Endothelial cell of umbilical vein (primary cell): Measurements from ENCODE around the gene TRIM61. TPM values are rescaled to one million over a fixed set of nuclear protein-coding genes. Genes with fewer than 3 reads are reported as not detected.

Source experiments
- BruUV-seq: library from RNA; stranded (reverse); fragments of 400-500 nt; replicated peaks from 2 replicates; lab custom pipeline; 2021; lab: Mats Ljungman, UMichigan
- CTCF ChIA-PET: fragments of 300-600, 350-600 bp; sonication (Branson Sonifier 250); formaldehyde crosslinking; loops from one replicate; lab custom pipeline; 2021; ENCODE audit warnings: antibody characterized with exemption, inconsistent platforms; lab: Charles Lee
- POLR2A ChIA-PET: fragments of 300-600, 350-600 bp; sonication (Branson Sonifier 250); formaldehyde crosslinking; loops from one replicate; lab custom pipeline; 2021; ENCODE audit warnings: antibody characterized with exemption, inconsistent platforms; lab: Charles Lee
- DNase-seq: peaks from one replicate; pipeline ENCODE4 v3.0.0-alpha.2; 2011; ENCODE audit warnings: low read depth, low spot score
- FAIRE-seq: peaks from 2 replicates; lab custom pipeline; 2011; peaks lifted over from hg19 to GRCh38; lab: Jason Lieb, UNC
- H2AFZ ChIP-seq: 2 replicates; pipeline ENCODE4 v1.6.0; 2012; ENCODE audit warnings: low read depth, low read length, control low read depth, inconsistent platforms
- H3K27ac ChIP-seq: 2 replicates; pipeline ENCODE4 v1.5.1; 2011; ENCODE audit warnings: low read depth, mild to moderate bottlenecking, control low read depth, low read length, moderate library complexity; ENCODE audit not compliant: insufficient read depth
- H3K27me3 ChIP-seq, 2 experiments: 2 replicates each; pipeline versions ENCODE4 v1.6.0 to v1.6.1; 2011; ENCODE audit warnings: low read length in 2 of 2, mixed read lengths in 1 of 2; ENCODE audit not compliant: control insufficient read depth in 2 of 2, insufficient read depth in 2 of 2
- H3K36me3 ChIP-seq, 2 experiments: 2 replicates in 1 of 2; 3 replicates in 1 of 2; pipeline ENCODE4 v1.5.1; 2011; ENCODE audit warnings: low read length in 2 of 2, mild to moderate bottlenecking in 1 of 2, moderate library complexity in 1 of 2; ENCODE audit not compliant: control insufficient read depth in 2 of 2, insufficient read depth in 2 of 2; ENCODE audit errors: extremely low read depth in 1 of 2
- H3K4me1 ChIP-seq: 3 replicates; pipeline ENCODE4 v1.5.1; 2011; ENCODE audit warnings: mild to moderate bottlenecking, low read length; ENCODE audit not compliant: control insufficient read depth, insufficient read depth; ENCODE audit errors: extremely low read depth
- H3K4me2 ChIP-seq: 2 replicates; pipeline ENCODE4 v1.6.1; 2011; ENCODE audit warnings: low read length, control low read depth, mixed read lengths; ENCODE audit not compliant: insufficient read depth
- H3K4me3 ChIP-seq, 3 experiments: fragments of 200-600 bp in 1 of 3; sonication (generic), shearing (Covaris generic) in 1 of 3; replicated peaks in 1 of 3; 2 replicates each; pipeline ENCODE4 v1.5.1; 2011 to 2016; ENCODE audit warnings: control low read depth in 3 of 3, low read length in 3 of 3, mild to moderate bottlenecking in 2 of 3, inconsistent platforms in 1 of 3, low read depth in 1 of 3, moderate library complexity in 1 of 3; ENCODE audit not compliant: insufficient read depth in 1 of 3
- H3K79me2 ChIP-seq: 2 replicates; pipeline ENCODE4 v1.6.0; 2012; ENCODE audit warnings: low read length, inconsistent platforms; ENCODE audit not compliant: control insufficient read depth, insufficient read depth
- H3K9ac ChIP-seq: replicated peaks from 2 replicates; pipeline ENCODE3; 2011; ENCODE audit warnings: low read length, control low read depth; ENCODE audit not compliant: insufficient read depth; ENCODE audit errors: extremely low read depth
- H3K9me1 ChIP-seq: replicated peaks from 3 replicates; pipeline ENCODE4 v1.6.0; 2011; ENCODE audit warnings: mild to moderate bottlenecking, low read length; ENCODE audit not compliant: control insufficient read depth, insufficient read depth; ENCODE audit errors: extremely low read depth
- H3K9me3 ChIP-seq: replicated peaks from 2 replicates; pipeline ENCODE4 v1.5.1; 2012; ENCODE audit warnings: low read length, inconsistent platforms; ENCODE audit not compliant: control insufficient read depth, insufficient read depth
- H4K20me1 ChIP-seq: replicated peaks from 2 replicates; pipeline ENCODE3; 2011; ENCODE audit warnings: mild to moderate bottlenecking, low read length; ENCODE audit not compliant: control insufficient read depth, insufficient read depth; ENCODE audit errors: extremely low read depth
- EZH2 ChIP-seq: IDR thresholded peaks from 2 replicates; pipeline ENCODE4 v1.6.1; 2012; ENCODE audit warnings: borderline replicate concordance, low read depth, mild to moderate bottlenecking, moderate library complexity, low read length, inconsistent platforms; ENCODE audit not compliant: severe bottlenecking
- FOS ChIP-seq: IDR thresholded peaks from 2 replicates; pipeline ENCODE4 v1.6.1; 2011; ENCODE audit warnings: mild to moderate bottlenecking, low read length, moderate library complexity, borderline replicate concordance; ENCODE audit not compliant: insufficient read depth
- GATA2 ChIP-seq: IDR thresholded peaks from 2 replicates; pipeline ENCODE4 v1.7.0; 2011; ENCODE audit warnings: low read depth, mild to moderate bottlenecking, moderate library complexity, mixed read lengths, low read length; ENCODE audit not compliant: insufficient read length, insufficient read depth
- MAX ChIP-seq: IDR thresholded peaks from 2 replicates; pipeline ENCODE4 v1.6.1; 2011; ENCODE audit not compliant: insufficient read depth, insufficient read length
- MYC ChIP-seq: IDR thresholded peaks from one replicate; pipeline ENCODE4 v1.6.1; 2011; ENCODE audit warnings: mild to moderate bottlenecking, low read depth, low read length
- POLR2A ChIP-seq: IDR thresholded peaks from 2 replicates; pipeline ENCODE4 v1.6.1; 2012; ENCODE audit warnings: low read depth, mild to moderate bottlenecking, control low read depth, low read length
- POLR2AphosphoS5 ChIP-seq: IDR thresholded peaks from 2 replicates; pipeline ENCODE4 v1.6.1; 2012; ENCODE audit warnings: low read depth, mild to moderate bottlenecking, control low read depth, low read length, moderate library complexity; ENCODE audit not compliant: insufficient read depth
- dilution Hi-C: fragments of 300-500 bp; cut with MboI; formaldehyde crosslinking; loops from one replicate; pipeline ENCODE4 v1.15.0; 2019; ENCODE audit warnings: low sequenced_read_pairs; ENCODE audit not compliant: extremely low pct_ligation_motif_present
- intact Hi-C: fragments of 100-400 bp; cut with micrococcal nuclease; formaldehyde crosslinking; loops from one replicate; pipeline ENCODE4 v1.10.0; 2022
- polyA plus RNA-seq, 4 experiments: library from polyadenylated mRNA; depleted of rRNA in 3 of 4; stranded (reverse) in 3 of 4; unstranded in 1 of 4; fragments of >200 nt; gene quantifications; 2 replicates each; pipeline versions ENCODE4 v1.2.1 to v1.2.3, GENCODE V29; 2011 to 2012; ENCODE audit warnings: missing spikeins in 1 of 4
- total RNA-seq: library from RNA; stranded (reverse); gene quantifications from 2 replicates; pipeline ENCODE4 v1.2.3, GENCODE V29; 2021

Gene TRIM61
- total and polyA plus RNA-seq, 2 donors (not counting 3 experiments of a cell fraction or from before 2014, with no cell fraction given), result 0.22 TPM; not detected in 1

GRCh38 chr4:165011403-165011802, 33.9 kb upstream of the TRIM61 start:
- Histone ChIP-seq H3K9me1 (no peaks in the 10 kb centered on the region), H3K4me2 (no peak overlapping the region), H3K79me2 (no peaks in the 10 kb centered on the region), H3K9me3 (no peaks in the 10 kb centered on the region), H3K9ac (no peak overlapping the region), H3K27me3 (no peaks in the 10 kb centered on the region), H4K20me1 (no peaks in the 10 kb centered on the region), H3K4me3 (no peak overlapping the region), H3K27ac (no peak overlapping the region), H3K4me1 (no peaks in the 10 kb centered on the region), H3K36me3 (no peaks in the 10 kb centered on the region), H2AFZ (no peak overlapping the region)
- TF ChIP-seq GATA2 (no peak), FOS (no peak), MAX (no peak), EZH2 (no peak), POLR2A (no peak), MYC (no peak)
- dilution Hi-C loops, result no loop called here
- POLR2A ChIA-PET, result no interaction called here
- FAIRE-seq (no peak), DNase-seq (no peak)
- BruUV-seq, result no TSS peak
- intact Hi-C loops, result no loop called here
- CTCF ChIA-PET, result no interaction called here

DNA sequence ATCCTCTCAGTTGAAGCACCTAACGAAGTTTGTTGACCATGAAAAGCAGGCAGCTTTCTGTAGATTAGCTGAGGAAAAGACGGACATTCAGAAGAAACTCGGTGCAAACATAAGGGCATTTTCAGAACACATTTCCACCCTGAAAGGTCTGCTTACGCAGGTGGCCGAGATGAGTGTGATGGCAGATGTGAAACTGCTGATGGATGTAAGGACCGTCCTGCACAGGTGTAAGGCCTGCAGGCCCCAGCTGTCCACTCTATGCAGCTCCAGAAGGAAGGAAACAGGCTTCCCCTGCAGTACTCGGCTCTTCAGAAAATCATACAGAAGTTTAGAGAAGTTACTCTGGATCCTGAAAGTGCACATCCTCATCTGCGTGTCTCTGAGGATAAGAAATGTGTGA, 33.5 kb upstream of the TRIM61 start:
- FAIRE-seq (no peak), DNase-seq (no peak)
- Histone ChIP-seq H3K79me2 (no peaks in the 10 kb centered on the region), H3K4me2 (no peak overlapping the region), H3K4me1 (no peaks in the 10 kb centered on the region), H3K27me3 (no peaks in the 10 kb centered on the region), H3K27ac (no peak overlapping the region), H4K20me1 (no peaks in the 10 kb centered on the region), H3K9ac (no peak overlapping the region), H3K4me3 (no peak overlapping the region), H3K9me3 (no peaks in the 10 kb centered on the region), H3K36me3 (no peaks in the 10 kb centered on the region), H3K9me1 (no peaks in the 10 kb centered on the region), H2AFZ (no peak overlapping the region)
- CTCF ChIA-PET, result no interaction called here
- TF ChIP-seq GATA2 (no peak), MAX (no peak), POLR2AphosphoS5 (no peak), POLR2A (no peak), EZH2 (no peak)
- no TSS peak for BruUV-seq
- dilution Hi-C loops, result no loop called here
- intact Hi-C loops, result no loop called here
- POLR2A ChIA-PET, result no interaction called here
